Measurements from ENCODE around the gene IL1F10.

IL1F10 gene

DNA sequence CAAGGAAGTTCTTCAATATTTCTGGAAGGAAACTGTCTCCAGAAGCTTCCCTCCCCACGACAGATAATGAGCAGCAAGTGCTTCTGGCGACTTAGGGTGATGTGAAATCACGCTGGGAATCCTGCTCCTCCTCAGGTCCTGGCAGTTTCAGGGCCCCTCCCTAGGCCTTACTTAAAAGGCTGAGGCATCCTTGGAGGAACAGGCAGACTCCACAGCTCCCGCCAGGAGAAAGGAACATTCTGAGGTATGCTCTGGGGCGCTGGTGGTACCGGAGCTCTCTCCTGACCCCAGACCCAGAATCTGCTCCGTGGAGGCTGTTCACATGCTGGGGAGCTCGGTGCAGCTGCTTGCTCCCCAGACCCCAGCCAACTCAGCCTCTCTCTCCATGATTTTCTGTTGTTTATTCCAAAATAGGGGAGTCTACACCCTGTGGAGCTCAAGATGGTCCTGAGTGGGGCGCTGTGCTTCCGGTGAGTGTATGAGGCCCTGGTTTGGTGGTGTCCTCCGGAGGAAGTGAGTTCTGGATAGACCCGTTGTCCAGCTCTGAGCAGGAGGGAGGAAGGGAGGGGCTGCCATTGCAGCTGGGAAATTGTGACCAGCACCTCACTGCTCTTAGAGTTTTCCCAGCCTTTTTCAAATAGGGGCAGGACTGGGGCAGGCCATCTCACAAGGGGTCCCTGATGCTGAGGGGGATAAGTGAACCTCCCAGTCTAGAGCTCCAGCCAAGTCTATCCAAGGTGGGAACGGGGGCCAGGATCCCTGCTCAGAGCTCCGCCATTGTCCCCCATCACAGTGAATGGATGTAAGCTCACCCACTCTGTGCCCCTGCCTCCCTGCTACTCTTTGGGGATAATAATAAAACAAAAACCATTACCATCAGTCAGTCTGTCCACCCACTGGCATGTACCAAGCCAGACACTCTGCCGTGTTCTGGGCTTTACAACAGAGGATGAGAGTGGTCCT, 8.5 kb upstream of the IL1F10 start, which contains the start of gene IL36RN:
Gene IL36RN (plus strand): TSS at position 201 of the 963 bp plus-strand sequence. CDS start 241 bp downstream, at position 442.
- DNase-seq: no peak

DNA sequence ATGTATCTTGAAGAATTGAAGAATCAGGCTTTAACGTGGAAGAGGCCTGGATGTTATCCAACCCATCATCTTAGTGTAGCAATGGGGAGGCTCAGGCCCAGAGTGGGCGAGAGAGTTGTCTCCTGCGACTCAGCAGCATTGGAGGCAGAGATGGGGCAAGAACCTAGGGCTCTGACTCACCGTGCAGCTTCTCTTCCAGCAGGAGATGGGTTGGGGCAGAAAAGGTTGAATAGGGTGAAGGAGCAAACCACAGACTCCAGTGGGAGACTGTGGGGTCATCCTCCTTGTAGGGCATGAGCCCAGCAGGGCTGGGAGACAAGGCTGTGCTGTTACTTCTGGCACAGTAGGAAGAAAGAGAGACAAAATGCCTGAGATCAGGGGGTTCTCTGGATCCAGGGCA, 7.4 kb upstream of the IL1F10 start:
- DNase-seq: no peak

DNA sequence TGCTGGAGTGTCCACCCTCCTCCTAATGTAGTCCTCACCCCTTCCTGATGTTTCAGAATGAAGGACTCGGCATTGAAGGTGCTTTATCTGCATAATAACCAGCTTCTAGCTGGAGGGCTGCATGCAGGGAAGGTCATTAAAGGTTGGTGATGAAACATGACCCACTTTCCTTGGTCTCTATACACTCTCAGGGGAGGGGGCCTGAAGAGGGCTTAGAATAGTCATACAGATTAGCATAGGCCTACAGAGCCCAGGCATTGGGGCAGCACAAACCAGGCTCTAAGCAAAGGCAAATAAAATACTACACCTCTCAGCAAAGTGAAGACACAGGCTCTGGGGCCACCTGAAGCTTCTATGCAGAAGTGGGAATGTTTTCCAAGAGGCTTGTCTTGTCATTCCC, 7.0 kb upstream of the IL1F10 start:
- no peak for DNase-seq

DNA sequence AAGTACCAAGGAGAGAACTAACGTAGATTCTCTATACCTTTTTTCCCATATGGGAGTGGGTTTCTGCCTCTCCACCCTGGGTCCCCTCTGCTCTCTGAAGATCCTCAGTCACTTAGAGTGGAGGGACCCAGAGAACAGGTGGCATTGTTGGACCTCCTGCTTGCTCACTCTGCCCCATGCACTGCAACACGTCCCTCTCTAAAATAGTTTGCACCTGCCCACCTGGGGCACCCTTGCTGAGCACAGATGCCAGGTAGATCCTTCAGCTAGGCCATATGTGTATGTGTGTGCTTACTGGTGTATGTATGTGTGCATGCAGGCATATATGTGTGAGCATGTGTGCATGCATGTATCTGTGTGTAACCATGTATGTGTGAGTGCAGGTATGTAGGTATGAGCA, 6.5 kb upstream of the IL1F10 start:
- DNase-seq: no peak

DNA sequence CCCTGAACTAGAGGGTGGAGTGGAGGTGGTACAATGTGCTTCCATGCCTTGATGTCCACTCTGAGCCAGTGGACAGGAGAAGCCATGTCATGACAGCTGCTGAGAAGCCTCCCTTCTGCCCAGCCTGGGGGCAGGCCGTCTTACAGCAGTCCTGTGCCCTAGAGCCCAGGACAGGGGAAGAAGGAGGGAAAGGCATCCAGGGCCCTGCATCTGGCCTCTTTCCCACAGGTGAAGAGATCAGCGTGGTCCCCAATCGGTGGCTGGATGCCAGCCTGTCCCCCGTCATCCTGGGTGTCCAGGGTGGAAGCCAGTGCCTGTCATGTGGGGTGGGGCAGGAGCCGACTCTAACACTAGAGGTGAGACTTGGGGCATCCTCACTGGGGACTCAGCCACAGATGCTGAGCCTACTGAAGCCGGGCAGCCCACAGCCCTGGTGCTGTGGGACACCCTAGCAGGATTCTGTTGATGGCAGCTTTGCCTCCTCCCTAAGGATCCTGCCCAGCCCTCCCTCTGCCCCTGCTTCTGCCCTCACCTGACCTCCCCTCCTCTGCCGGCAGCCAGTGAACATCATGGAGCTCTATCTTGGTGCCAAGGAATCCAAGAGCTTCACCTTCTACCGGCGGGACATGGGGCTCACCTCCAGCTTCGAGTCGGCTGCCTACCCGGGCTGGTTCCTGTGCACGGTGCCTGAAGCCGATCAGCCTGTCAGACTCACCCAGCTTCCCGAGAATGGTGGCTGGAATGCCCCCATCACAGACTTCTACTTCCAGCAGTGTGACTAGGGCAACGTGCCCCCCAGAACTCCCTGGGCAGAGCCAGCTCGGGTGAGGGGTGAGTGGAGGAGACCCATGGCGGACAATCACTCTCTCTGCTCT, 5.6 kb upstream of the IL1F10 start:
- no peak for DNase-seq

DNA sequence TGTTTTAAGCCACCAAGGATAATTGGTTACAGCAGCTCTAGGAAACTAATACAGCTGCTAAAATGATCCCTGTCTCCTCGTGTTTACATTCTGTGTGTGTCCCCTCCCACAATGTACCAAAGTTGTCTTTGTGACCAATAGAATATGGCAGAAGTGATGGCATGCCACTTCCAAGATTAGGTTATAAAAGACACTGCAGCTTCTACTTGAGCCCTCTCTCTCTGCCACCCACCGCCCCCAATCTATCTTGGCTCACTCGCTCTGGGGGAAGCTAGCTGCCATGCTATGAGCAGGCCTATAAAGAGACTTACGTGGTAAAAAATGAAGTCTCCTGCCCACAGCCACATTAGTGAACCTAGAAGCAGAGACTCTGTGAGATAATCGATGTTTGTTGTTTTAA, 3.5 kb upstream of the IL1F10 start:
- DNase-seq: no peak

DNA sequence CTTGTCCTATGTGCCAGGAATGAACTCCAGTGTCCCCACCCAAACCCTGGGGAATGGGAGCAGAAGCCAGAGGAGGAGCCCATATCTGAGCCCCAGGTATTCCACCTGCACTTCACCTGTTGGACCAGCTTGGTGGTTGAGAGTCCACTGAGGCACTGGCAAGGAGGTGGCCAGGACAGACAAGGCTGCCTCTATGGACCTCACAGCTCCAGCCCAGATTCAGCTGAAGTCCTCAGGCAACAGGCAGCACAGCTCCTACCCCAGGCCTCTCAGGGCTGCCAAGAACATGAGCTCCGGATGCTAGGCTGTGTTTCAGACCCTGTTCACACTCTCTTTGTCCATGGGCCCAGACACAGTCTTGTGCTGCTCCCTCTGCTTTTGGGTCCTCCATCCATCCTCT, 2.9 kb upstream of the IL1F10 start:
- DNase-seq: no peak

DNA sequence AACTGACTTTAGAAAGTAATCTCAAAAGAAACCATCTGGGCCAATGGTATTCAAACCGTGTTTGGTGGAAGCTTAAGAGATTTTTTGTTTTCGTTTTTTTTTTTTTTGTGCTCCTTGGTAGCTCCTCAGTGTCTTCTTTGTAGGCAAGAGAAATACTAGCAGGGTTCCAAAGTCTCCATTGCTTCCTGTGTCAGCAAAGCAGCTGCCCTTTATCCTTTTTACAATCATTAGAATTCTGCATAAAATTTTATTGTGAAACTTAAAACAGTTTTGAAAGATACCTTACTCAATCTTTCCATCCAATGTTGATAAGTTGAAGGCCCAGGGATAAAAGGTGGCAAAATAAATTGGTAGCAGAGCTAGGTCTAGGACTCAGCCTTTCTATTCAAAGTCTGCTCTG, 479 bp downstream of the IL1F10 start:
- no peak for DNase-seq

DNA sequence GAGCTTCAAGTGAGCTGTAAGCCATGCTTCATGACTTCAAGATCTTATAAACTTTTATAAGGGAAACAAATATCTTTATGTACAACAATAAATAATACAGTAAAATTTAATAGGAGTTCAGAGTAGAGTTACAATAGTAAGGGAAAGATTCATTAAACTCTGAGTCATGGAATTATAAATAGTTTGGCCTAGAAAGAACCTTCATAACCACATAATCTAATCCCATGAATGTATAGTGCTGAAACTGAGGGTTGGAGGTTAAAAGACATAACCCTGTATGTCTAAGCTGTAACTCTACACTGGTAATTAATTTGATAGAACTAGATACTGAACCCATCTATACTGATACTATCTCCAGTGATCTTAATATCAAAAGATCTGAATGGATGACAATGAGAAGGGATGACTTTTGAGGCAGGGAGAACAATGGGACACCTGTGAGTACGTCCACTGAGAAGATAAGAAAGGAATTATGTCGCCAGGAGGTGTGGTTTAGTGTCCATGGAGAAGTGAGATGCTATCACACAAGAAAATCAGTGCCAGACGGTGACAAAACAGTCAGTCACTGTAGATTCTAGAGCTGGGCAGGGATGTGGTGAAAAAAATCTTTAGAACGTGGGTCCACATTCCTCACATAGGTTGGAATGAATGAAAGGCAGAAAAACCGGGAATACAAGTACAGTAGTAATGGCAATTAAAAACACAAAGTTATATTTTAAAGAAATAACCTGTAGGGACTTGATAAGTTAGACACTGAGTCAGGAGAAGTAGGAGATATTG, 1.1 kb downstream of the IL1F10 start:
- no peak for DNase-seq

DNA sequence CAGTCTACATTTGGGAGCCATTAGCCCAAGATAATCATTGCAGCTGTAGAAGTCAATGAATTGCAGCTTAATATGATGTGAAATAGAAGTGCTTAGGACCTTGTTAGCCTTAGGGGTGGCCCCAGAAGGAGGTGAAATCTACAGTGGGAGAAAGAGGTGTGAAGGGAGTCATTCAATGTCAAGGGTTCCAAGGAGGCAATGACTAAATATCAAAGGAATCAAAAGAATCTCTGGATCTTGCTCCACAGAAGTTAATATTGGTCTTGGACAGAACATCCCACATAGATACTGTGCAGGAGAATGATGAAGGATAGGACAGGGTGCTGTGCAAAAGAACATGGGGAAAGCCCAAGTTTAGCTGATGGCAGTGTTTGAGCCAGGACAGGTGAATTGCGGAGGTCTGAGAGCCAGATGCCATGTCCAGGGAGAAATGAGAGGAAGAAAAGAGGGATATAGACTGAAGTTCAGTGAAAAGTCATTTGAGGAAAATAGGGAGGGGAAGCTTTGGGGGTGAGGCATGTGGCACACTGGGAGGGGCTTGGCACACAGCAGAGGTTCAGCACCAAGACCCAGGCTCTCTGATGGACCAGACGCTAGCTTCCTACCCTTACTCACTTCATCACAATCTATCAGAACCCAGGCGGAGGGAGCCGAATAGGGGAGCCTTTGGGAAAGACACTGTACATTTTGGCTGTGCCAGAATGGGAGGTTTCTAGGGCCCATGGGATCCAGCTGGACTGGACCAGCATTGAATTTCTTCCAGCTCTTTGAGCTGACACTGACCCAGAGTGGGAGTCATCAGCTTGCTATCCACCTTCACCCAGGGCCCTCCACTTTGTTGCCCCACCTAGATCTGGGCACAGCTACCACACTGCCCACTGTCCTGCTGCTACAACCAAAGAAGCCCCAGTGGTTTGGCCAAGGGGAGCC, 2.2 kb downstream of the IL1F10 start:
- no peak for DNase-seq

DNA sequence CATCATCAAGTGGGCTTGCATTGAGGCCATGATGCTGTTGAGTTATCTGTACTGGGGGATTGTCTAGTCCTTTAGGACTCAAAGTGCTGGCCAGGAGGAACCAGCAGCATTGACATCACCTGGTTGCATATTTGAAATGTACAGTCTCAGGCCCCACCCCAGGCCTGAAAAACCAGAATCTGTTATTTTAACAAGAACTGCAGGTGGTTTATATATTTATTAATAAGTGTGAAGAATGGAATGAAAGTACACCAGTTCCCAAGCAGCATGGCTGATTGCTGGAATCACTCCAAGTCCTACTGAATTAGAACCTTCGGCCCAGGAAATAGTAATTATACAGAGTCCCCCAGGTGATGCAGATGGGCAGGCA, 2.8 kb downstream of the IL1F10 start:
- DNase-seq: no peak

DNA sequence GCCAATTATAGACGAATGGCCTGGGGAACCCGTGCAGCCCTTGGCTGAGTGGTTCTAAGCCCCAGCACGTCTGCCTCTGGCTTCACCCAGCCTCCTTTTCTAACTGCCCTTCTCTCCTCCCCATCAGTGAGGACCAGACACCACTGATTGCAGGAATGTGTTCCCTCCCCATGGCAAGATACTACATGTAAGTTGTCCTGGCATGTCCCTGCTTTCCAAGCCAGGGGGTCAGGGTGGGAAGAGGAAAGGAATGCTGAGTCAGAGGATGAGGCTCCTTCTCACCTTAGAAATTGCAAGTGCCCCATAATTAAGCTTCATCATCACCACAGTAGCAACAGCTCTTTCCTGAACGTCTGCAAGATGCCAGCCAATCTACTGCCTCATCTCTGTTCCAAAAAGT, 4.8 kb downstream of the IL1F10 start:
- DNase-seq: no peak

DNA sequence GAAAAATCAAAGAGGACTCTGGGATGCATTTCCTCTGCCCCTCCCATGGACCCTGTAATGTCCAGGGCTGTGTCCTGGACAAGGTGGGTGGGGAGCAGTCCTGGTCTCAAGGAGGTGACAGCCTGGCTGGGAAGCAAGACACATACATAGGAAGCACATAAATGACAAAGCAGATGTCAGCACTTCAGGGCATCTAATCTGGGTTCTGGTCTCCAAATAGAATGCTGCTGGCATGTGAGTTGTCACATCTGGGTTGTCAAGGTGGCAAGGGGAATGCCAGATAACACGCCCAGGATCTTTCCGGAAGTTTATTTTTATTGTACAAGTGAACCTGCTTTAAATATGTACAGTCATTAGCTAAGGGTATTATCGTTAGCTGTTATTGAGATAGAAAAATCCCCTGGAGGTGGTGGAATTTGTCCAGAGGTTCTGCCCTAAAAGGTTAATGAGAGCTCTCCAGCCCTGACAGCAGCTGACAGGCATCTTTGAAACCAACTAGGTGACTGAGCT, 5.6 kb downstream of the IL1F10 start:
- no peak for DNase-seq

DNA sequence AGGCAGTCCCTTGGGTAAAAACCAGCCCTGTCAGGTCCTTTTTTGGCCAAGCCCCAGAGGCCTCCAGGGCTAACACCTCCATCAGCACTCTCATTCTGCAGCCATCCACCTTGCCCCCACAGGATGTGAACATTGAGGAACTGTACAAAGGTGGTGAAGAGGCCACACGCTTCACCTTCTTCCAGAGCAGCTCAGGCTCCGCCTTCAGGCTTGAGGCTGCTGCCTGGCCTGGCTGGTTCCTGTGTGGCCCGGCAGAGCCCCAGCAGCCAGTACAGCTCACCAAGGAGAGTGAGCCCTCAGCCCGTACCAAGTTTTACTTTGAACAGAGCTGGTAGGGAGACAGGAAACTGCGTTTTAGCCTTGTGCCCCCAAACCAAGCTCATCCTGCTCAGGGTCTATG, 7.3 kb downstream of the IL1F10 start:
- no peak for DNase-seq

DNA sequence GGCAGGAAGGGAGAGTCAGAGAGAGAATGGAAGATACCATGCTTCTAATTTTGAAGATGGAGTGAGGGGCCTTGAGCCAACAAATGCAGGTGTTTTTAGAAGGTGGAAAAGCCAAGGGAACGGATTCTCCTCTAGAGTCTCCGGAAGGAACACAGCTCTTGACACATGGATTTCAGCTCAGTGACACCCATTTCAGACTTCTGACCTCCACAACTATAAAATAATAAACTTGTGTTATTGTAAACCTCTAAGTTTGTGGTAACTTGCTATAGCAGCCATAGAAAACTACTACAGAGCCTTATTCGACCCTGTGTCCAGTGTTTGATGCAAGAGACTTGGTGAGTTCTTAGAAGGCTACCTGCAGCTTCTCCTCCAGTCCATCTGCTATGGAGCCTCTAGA, 7.8 kb downstream of the IL1F10 start:
- no peak for DNase-seq

DNA sequence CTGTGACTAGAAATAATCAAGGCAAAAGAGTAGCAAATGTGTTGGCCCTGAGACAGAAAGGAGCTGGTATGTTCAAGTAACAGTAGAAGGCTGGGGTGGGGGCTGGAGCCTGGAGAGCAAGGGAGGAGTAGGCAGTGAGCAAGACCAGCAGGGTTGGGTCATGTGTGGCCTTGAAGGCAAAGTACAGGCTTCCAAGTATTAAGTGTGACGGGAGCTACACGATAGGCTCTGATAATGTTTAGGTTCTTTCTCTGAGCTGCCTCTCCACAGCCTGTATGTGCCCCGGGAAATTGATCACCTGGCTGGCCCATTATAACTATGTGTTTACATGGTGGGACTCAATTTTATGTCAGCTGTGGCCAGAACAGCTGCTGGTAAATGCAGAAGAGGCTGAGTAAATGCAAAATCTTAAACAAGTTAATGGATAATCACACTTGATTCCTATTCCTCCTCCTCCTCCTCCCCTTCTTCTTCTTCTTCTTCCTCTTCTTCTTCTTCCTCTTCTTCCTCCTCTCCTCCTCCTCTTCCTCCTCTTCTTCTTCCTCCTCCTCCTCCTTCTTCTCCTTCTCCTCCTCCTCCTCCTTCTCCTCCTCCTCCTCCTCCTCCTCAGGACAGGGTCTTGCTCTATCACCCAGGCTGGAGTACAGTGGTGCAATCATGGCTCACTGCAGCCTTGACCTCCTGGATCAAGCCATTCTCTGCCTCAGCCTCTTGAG, 9.3 kb downstream of the IL1F10 start:
- no peak for DNase-seq

DNA sequence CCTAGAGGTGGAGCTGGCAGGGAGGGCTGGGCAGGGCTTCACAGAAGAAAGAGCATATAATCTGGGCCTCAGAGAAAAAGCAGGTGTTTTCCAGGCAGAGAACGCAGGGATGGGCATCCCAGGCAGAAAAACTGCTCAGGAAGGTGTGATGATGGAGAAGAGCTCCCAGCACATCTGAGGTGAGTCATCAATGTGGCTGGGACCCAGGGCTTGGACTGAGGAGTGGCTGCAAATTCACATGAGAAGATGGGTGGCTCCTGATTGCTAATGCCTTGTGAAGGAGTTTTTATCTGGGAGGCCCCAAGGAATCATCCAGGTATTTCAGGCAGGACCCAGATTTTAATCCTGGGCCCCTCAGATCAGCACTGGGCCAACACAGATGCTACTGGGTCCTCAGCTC, 10.2 kb downstream of the IL1F10 start:
- DNase-seq: no peak

DNA sequence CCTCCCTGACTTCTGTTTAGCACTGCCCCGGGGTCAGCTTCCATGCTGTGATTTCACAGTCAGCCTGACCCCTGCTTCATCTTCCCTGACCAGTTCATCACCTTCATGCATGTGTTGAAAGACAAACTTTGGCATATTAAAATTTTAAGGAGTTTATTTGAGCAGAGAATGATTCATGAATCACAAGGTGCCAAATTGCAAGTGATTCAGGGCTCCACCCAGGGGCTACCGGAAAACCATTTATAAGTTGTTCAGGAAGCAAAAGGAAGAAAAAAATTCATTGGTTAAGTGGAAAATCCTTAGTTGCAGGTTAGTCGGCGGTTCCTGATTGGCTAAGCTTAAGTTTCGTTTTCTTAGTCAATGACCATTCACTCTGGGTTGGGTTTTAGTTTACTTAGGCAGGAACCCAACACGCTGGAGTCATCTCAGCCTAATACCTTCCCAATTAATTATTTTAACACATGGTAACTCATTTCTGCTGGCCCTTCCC, 10.6 kb downstream of the IL1F10 start:
- DNase-seq: no peak

DNA sequence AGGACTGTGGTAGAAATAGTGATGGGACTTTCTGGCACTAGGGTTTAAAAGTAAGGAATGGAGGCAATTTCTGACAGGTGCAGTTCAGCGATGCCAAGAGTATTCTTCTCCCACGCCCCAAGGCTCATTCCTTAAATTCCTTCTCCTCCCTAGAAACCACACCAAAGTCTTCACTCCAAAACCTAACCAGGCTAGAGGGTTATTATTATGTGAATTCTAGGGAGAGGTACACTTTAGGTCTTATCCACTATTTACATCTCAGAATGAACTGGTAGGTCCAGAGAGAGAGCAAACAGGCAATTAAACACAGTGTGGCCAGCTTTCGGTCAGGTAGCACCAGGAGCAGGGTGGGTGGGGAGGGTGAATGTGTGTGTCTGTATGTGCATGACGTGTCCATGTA, 11.4 kb downstream of the IL1F10 start:
- no peak for DNase-seq

DNA sequence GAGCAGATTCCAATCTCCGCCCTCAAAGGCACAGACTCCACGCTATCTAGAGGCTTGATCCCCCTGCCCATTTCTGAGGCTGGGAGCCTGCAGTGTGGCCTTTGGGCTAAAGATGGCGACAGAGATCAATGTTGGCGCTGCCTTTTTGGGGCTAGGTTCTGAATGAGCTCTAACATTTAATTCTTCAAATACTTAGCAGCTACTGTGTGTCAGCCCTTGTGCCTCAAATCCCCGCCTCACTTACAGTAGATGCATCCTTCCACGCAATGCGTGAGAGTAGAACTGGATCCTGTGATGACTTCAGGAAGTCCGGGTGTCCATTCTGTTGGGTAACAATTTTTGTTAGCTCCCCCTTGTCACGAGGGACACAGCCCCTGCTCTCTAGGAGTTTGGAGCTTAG, 12.4 kb downstream of the IL1F10 start:
- no peak for DNase-seq

Measured in T-helper 9 cell (primary cell).